ENCODE results near the gene LRIG1. TPM values are rescaled to one million over a fixed set of nuclear protein-coding genes. Genes with fewer than 3 reads are reported as not detected.
A peak's percentile ranks its signal among the peaks of the same experiment; 100 is the strongest.

LRIG1 gene
- total RNA-seq, 5 donors from 2014 or later (not counting 1 experiment from before 2014, with no cell fraction given), result 33.5 to 49.8 (median 41.1) TPM

GRCh38 chr3:66496746-66497145 lies 4.1 kb downstream of the LRIG1 start:
- H3K4me1 ChIP-seq (ENCODE audit: control insufficient read depth in 1 of 2, extremely low read depth in 1 of 2, insufficient read depth in 2 of 2, low read length in 2 of 2), result peaks cover 49 to 56% of the 10 kb centered on the region in 2 experiments
- H3K27me3 Mint-ChIP-seq, result no peaks in the 10 kb centered on the region

GRCh38 chr3:66496301-66496700 lies 4.5 kb downstream of the LRIG1 start:
- H3K36me3 ChIP-seq (ENCODE audit: control insufficient read depth in 2 of 2, extremely low read depth in 1 of 2, insufficient read depth in 1 of 2, low read length in 1 of 2), result no peaks in the 10 kb centered on the region
- WGBS (ENCODE audit: insufficient coverage), result 91% methylated on average over 2 of the region's 3 CpGs
- H3K4me1 ChIP-seq (ENCODE audit: control insufficient read depth in 1 of 2, extremely low read depth in 1 of 2, insufficient read depth in 2 of 2, low read length in 2 of 2), result peaks cover 44 to 55% of the 10 kb centered on the region in 2 experiments
- Mint-ChIP-seq H3K27ac (peak overlapping the region; percentile 76 to 94), H3K4me1 (peaks cover 83 to 92% (median 90%) of the 10 kb centered on the region in 3 donors), H3K9me3 (no peaks in the 10 kb centered on the region), H3K36me3 (no peaks in the 10 kb centered on the region), H3K4me3 (peak overlapping the region; percentile 29 to 98 (median 59)), H3K27me3 (no peaks in the 10 kb centered on the region)
- H3K9me3 ChIP-seq, result no peaks in the 10 kb centered on the region
- H3K27me3 ChIP-seq (replicated peaks in 1 of 2; ENCODE audit: control insufficient read depth in 2 of 2, extremely low read depth in 1 of 2, insufficient read depth in 2 of 2, low read length in 1 of 2), result no peaks in the 10 kb centered on the region
- DNase-seq, result no peak
- POLR2A ChIA-PET, result interaction anchor here in 1 of 2 donors (0.6 kb wide), 1 partner anchor 33 kb away, joined by 4 read pairs; no protein-coding TSS in a partner anchor
- H3K27ac ChIP-seq (ENCODE audit: low read length), result no peak overlapping the region
- no peak for ATAC-seq (replicated peaks in 1 of 4)
- CTCF ChIA-PET, result interaction anchor here in 1 of 2 donors (1.5 kb wide), 1 partner anchor 10 kb away, joined by 4 read pairs; no protein-coding TSS in a partner anchor
- no peak overlapping the region for H3K4me3 ChIP-seq (ENCODE audit: control insufficient read depth in 1 of 2, extremely low read depth in 1 of 2, low read length in 1 of 2)

More at GRCh38 chr3:66496746-66497145, 4.1 kb downstream of the LRIG1 start:
- Histone ChIP-seq H3K4me3 (ENCODE audit: control insufficient read depth in 1 of 2, extremely low read depth in 1 of 2, low read length in 1 of 2) (no peak overlapping the region), H3K27me3 (replicated peaks in 1 of 2; ENCODE audit: control insufficient read depth in 2 of 2, extremely low read depth in 1 of 2, insufficient read depth in 2 of 2, low read length in 1 of 2) (no peaks in the 10 kb centered on the region), H3K9me3 (no peaks in the 10 kb centered on the region), H3K36me3 (ENCODE audit: control insufficient read depth in 2 of 2, extremely low read depth in 1 of 2, insufficient read depth in 1 of 2, low read length in 1 of 2) (no peaks in the 10 kb centered on the region), H3K27ac (ENCODE audit: low read length) (peak overlapping the region; percentile 60)
- no peak for DNase-seq
- CTCF ChIA-PET, result interaction anchor here in 1 of 2 donors (0.5 to 1.5 kb wide), 2 partner anchors 9 to 83 kb away, joined by 3 to 4 read pairs; no protein-coding TSS in a partner anchor
- Mint-ChIP-seq H3K4me3 (peak overlapping the region; percentile 59 to 98 (median 73)), H3K9me3 (no peaks in the 10 kb centered on the region), H3K4me1 (peaks cover 82 to 92% (median 89%) of the 10 kb centered on the region in 3 donors), H3K36me3 (no peaks in the 10 kb centered on the region), H3K27ac (peak overlapping the region; percentile 76 to 94)
- POLR2A ChIA-PET, result interaction anchor here in 1 of 2 donors (0.6 kb wide), 1 partner anchor 33 kb away, joined by 4 read pairs; no protein-coding TSS in a partner anchor
- no peak for ATAC-seq (replicated peaks in 1 of 4)

- ChIA-PET CTCF (no interaction called here), POLR2A (no interaction called here)
- H3K27me3 Mint-ChIP-seq, result no peaks in the 10 kb centered on the region
- Histone ChIP-seq H3K4me1 (ENCODE audit: control insufficient read depth in 1 of 2, extremely low read depth in 1 of 2, insufficient read depth in 2 of 2, low read length in 2 of 2) (peaks cover 46 to 57% of the 10 kb centered on the region in 2 experiments), H3K27ac (ENCODE audit: low read length) (no peak overlapping the region), H3K27me3 (replicated peaks in 1 of 2; ENCODE audit: control insufficient read depth in 2 of 2, extremely low read depth in 1 of 2, insufficient read depth in 2 of 2, low read length in 1 of 2) (no peaks in the 10 kb centered on the region), H3K4me3 (ENCODE audit: control insufficient read depth in 1 of 2, extremely low read depth in 1 of 2, low read length in 1 of 2) (no peak overlapping the region), H3K9me3 (no peaks in the 10 kb centered on the region), H3K36me3 (ENCODE audit: control insufficient read depth in 2 of 2, extremely low read depth in 1 of 2, insufficient read depth in 1 of 2, low read length in 1 of 2) (no peaks in the 10 kb centered on the region)
- no CpG with 5 or more reads among the region's 3 CpGs for WGBS (ENCODE audit: insufficient coverage)
- H3K4me3 Mint-ChIP-seq, result peak overlapping the region; percentile 14 to 98 (median 29)
- H3K4me1 Mint-ChIP-seq, result peaks cover 87 to 95% (median 93%) of the 10 kb centered on the region in 3 donors
- ATAC-seq (replicated peaks in 1 of 4) (no peak), DNase-seq (no peak)
- no peaks in the 10 kb centered on the region for H3K36me3 Mint-ChIP-seq
- H3K9me3 Mint-ChIP-seq, result no peaks in the 10 kb centered on the region
- H3K27ac Mint-ChIP-seq, result peak overlapping the region; percentile 65 to 94
Measured at GRCh38 chr3:66495668-66496045, 5.2 kb downstream of the LRIG1 start.

GRCh38 chr3:66494959-66495667 lies 5.7 kb downstream of the LRIG1 start:
- peak in 2 of 4 experiments; percentile 14 to 42 for ATAC-seq (replicated peaks in 1 of 4)

GRCh38 chr3:66493458-66494099 lies 7.2 kb downstream of the LRIG1 start:
- ATAC-seq (replicated peaks in 1 of 4) (no peak), DNase-seq (no peak)
- POLR2A ChIA-PET, result interaction anchor here (0.5 to 1.2 kb wide), 4 partner anchors 8 to 54 kb away, joined by 3 to 6 read pairs (median 4); no protein-coding TSS in a partner anchor
- no peak overlapping the region for H3K4me3 ChIP-seq (ENCODE audit: control insufficient read depth in 1 of 2, extremely low read depth in 1 of 2, low read length in 1 of 2)
- Mint-ChIP-seq H3K9me3 (no peaks in the 10 kb centered on the region), H3K27ac (peak overlapping the region; percentile 57 to 82), H3K36me3 (no peaks in the 10 kb centered on the region), H3K4me3 (peak overlapping the region in 2 of 3 donors; percentile 10 to 49), H3K27me3 (no peaks in the 10 kb centered on the region), H3K4me1 (peaks cover 97 to 100% (median 100%) of the 10 kb centered on the region in 3 donors)
- no peaks in the 10 kb centered on the region for H3K9me3 ChIP-seq
- CTCF ChIA-PET, result interaction anchor here (0.6 to 1.0 kb wide), 4 partner anchors 12 to 258 kb away, joined by 3 to 4 read pairs (median 3); no protein-coding TSS in a partner anchor
- no peaks in the 10 kb centered on the region for H3K27me3 ChIP-seq (replicated peaks in 1 of 2; ENCODE audit: control insufficient read depth in 2 of 2, extremely low read depth in 1 of 2, insufficient read depth in 2 of 2, low read length in 1 of 2)
- no peak overlapping the region for H3K27ac ChIP-seq (ENCODE audit: low read length)
- WGBS (ENCODE audit: insufficient coverage), result 95% methylated on average over 4 of the region's 5 CpGs
- no peaks in the 10 kb centered on the region for H3K36me3 ChIP-seq (ENCODE audit: control insufficient read depth in 2 of 2, extremely low read depth in 1 of 2, insufficient read depth in 1 of 2, low read length in 1 of 2)
- H3K4me1 ChIP-seq (ENCODE audit: control insufficient read depth in 1 of 2, extremely low read depth in 1 of 2, insufficient read depth in 2 of 2, low read length in 2 of 2), result peaks cover 53 to 67% of the 10 kb centered on the region in 2 experiments

More at GRCh38 chr3:66494959-66495667, 5.7 kb downstream of the LRIG1 start:
- DNase-seq, result no peak
- peaks cover 92 to 100% (median 99%) of the 10 kb centered on the region in 3 donors for H3K4me1 Mint-ChIP-seq
- Histone ChIP-seq H3K27me3 (replicated peaks in 1 of 2; ENCODE audit: control insufficient read depth in 2 of 2, extremely low read depth in 1 of 2, insufficient read depth in 2 of 2, low read length in 1 of 2) (no peaks in the 10 kb centered on the region), H3K4me3 (ENCODE audit: control insufficient read depth in 1 of 2, extremely low read depth in 1 of 2, low read length in 1 of 2) (no peak overlapping the region), H3K36me3 (ENCODE audit: control insufficient read depth in 2 of 2, extremely low read depth in 1 of 2, insufficient read depth in 1 of 2, low read length in 1 of 2) (no peaks in the 10 kb centered on the region), H3K9me3 (no peaks in the 10 kb centered on the region), H3K4me1 (ENCODE audit: control insufficient read depth in 1 of 2, extremely low read depth in 1 of 2, insufficient read depth in 2 of 2, low read length in 2 of 2) (peaks cover 49 to 61% of the 10 kb centered on the region in 2 experiments), H3K27ac (ENCODE audit: low read length) (no peak overlapping the region)
- no peaks in the 10 kb centered on the region for H3K9me3 Mint-ChIP-seq
- POLR2A ChIA-PET, result interaction anchor here in 1 of 2 donors (0.6 to 1.1 kb wide), 2 partner anchors 12 to 260 kb away, joined by 3 read pairs; no protein-coding TSS in a partner anchor
- WGBS (ENCODE audit: insufficient coverage), result 67% methylated on average over 4 of the region's 7 CpGs
- CTCF ChIA-PET, result no interaction called here
- no peaks in the 10 kb centered on the region for H3K36me3 Mint-ChIP-seq
- peak overlapping the region; percentile 13 to 98 (median 29) for H3K4me3 Mint-ChIP-seq
- H3K27ac Mint-ChIP-seq, result peak overlapping the region; percentile 65 to 94
- H3K27me3 Mint-ChIP-seq, result no peaks in the 10 kb centered on the region

GRCh38 chr3:66492672-66493071 lies 8.2 kb downstream of the LRIG1 start:
- Mint-ChIP-seq H3K4me3 (peak overlapping the region in 2 of 3 donors; percentile 27 to 37), H3K4me1 (peaks cover 91 to 96% (median 94%) of the 10 kb centered on the region in 3 donors), H3K36me3 (no peaks in the 10 kb centered on the region), H3K27me3 (no peaks in the 10 kb centered on the region), H3K27ac (peak overlapping the region; percentile 57 to 74), H3K9me3 (no peaks in the 10 kb centered on the region)
- Histone ChIP-seq H3K27me3 (replicated peaks in 1 of 2; ENCODE audit: control insufficient read depth in 2 of 2, extremely low read depth in 1 of 2, insufficient read depth in 2 of 2, low read length in 1 of 2) (no peaks in the 10 kb centered on the region), H3K27ac (ENCODE audit: low read length) (no peak overlapping the region), H3K9me3 (no peaks in the 10 kb centered on the region), H3K4me1 (ENCODE audit: control insufficient read depth in 1 of 2, extremely low read depth in 1 of 2, insufficient read depth in 2 of 2, low read length in 2 of 2) (peaks cover 58 to 60% of the 10 kb centered on the region in 2 experiments), H3K36me3 (ENCODE audit: control insufficient read depth in 2 of 2, extremely low read depth in 1 of 2, insufficient read depth in 1 of 2, low read length in 1 of 2) (no peaks in the 10 kb centered on the region), H3K4me3 (ENCODE audit: control insufficient read depth in 1 of 2, extremely low read depth in 1 of 2, low read length in 1 of 2) (no peak overlapping the region)
- CTCF ChIA-PET, result interaction anchor here (0.6 to 1.4 kb wide), 4 partner anchors 11 to 195 kb away, joined by 3 to 5 read pairs (median 4); no protein-coding TSS in a partner anchor
- DNase-seq, result no peak
- ATAC-seq (replicated peaks in 1 of 4), result no peak
- 57% methylated on average over 7 of the region's 7 CpGs for WGBS (ENCODE audit: insufficient coverage)
- POLR2A ChIA-PET, result no interaction called here

Data from T-cell (primary cell).